ENCODE results near the gene CD63. TPM values are rescaled to one million over a fixed set of nuclear protein-coding genes. Genes with fewer than 3 reads are reported as not detected.

CD63 gene
- total and polyA plus RNA-seq, 9 of the 15 experiments (the other 6 are each of a cell fraction or from before 2014, with no cell fraction given) = 313 to 735 (median 433) TPM

- TF ChIP-seq MCM3 (IDR thresholded peaks at IDR 0.05) (no peak), EZH2 (IDR thresholded peaks at IDR 0.05; ENCODE audit: borderline replicate concordance, low read depth, low read length) (no peak), NFRKB (IDR thresholded peaks at IDR 0.05; ENCODE audit: low read depth) (no peak), CEBPG (CRISPR knock-in tag; IDR thresholded peaks at IDR 0.05) (no peak), CEBPG (tag; conservative IDR thresholded peaks at IDR 0.05 in 1 of 2, IDR thresholded peaks at IDR 0.05 in 1 of 2) (no peak), ADNP (tag; IDR thresholded peaks at IDR 0.05) (no peak), ETS2 (tag; IDR thresholded peaks at IDR 0.05; ENCODE audit: borderline replicate concordance, poor library complexity, severe bottlenecking) (no peak)
Observed at GRCh38 chr12:55692631-55693322, 36.0 kb downstream of the CD63 start (continued).

GRCh38 chr12:55688716-55689655, 39.8 kb downstream of the CD63 start:
- no peaks in the 10 kb centered on the region for H3K9me1 ChIP-seq (ENCODE audit: control insufficient read depth, insufficient read depth, low read length)
- BruUV-seq (replicated peaks) = no TSS peak
- ChIA-PET POLR2A (interaction anchor here (0.6 to 1.0 kb wide), 2 partner anchors 10 to 115 kb away, joined by 4 to 6 read pairs; no protein-coding TSS in a partner anchor), CTCF (ENCODE audit: low intra/inter-chr PET ratio) (interaction anchor here (0.6 kb wide), 1 partner anchor 543 kb away, joined by 3 read pairs; no protein-coding TSS in a partner anchor)
- H3K36me3 ChIP-seq (ENCODE audit: control insufficient read depth, insufficient read depth, low read length) = no peaks in the 10 kb centered on the region
- WGBS (ENCODE audit: insufficient coverage, low coverage, missing lambda C conversion rate) = 16% methylated on average over 15 of the region's 16 CpGs
- H3K4me3 ChIP-seq = no peak overlapping the region
- no peaks in the 10 kb centered on the region; the same call in 1 of the 2 replicates for H4K20me1 ChIP-seq (replicated peaks; ENCODE audit: control insufficient read depth, insufficient read depth, low read length)
- H2AFZ ChIP-seq (ENCODE audit: low read depth, low read length) = no peak overlapping the region
- no peak overlapping the region for H3K27ac ChIP-seq (ENCODE audit: extremely low read depth, low read depth, low read length)
- peaks cover 34 to 49% of the 10 kb centered on the region in 2 experiments for H3K27me3 ChIP-seq (ENCODE audit: control insufficient read depth in 2 of 2, insufficient read depth in 2 of 2, low read length in 2 of 2)
- no peaks in the 10 kb centered on the region for H3K79me2 ChIP-seq (ENCODE audit: control insufficient read depth, insufficient read depth, low read length)
- FAIRE-seq = no peak
- intact Hi-C loops (cut with micrococcal nuclease) (no loop called here), in situ Hi-C loops (cut with MboI) (no loop called here)
- no peaks in the 10 kb centered on the region for H3K9me3 ChIP-seq (replicated peaks; ENCODE audit: control insufficient read depth, insufficient read depth, low read depth, low read length)
- no peak overlapping the region for H3K9ac ChIP-seq (ENCODE audit: insufficient read depth in 1 of 2, low read depth in 2 of 2, low read length in 2 of 2)
- no peak for DNase-seq (ENCODE audit: extremely low read depth in 1 of 4, low spot score in 3 of 4)
- H3K4me2 ChIP-seq (ENCODE audit: insufficient read depth, low read length) = no peak overlapping the region
- H3K4me1 ChIP-seq (replicated peaks in 1 of 2; ENCODE audit: control insufficient read depth in 2 of 2, insufficient read depth in 2 of 2, low read length in 2 of 2) = no peaks in the 10 kb centered on the region
- no peak for ATAC-seq
- TF ChIP-seq ZSCAN32 (CRISPR knock-in tag; IDR thresholded peaks at IDR 0.05) = no peak
- no peak for TF ChIP-seq HNRNPUL1 (IDR thresholded peaks at IDR 0.05; ENCODE audit: low read length)
- TF ChIP-seq ID3 (CRISPR knock-in tag; IDR thresholded peaks at IDR 0.05) = no peak
- no peak for TF ChIP-seq ID3 (tag; IDR thresholded peaks at IDR 0.05)
- TF ChIP-seq HOMEZ (CRISPR knock-in tag; IDR thresholded peaks at IDR 0.05) = no peak
- TF ChIP-seq TCFL5 (CRISPR knock-in tag; conservative IDR thresholded peaks at IDR 0.05) = no peak
- no peak for TF ChIP-seq ETV5 (CRISPR knock-in tag; IDR thresholded peaks at IDR 0.05; ENCODE audit: low read depth)
- no peak for TF ChIP-seq POLR2B (IDR thresholded peaks at IDR 0.05; ENCODE audit: low read depth, partially characterized antibody)
- TF ChIP-seq ZNF512 (tag; IDR thresholded peaks at IDR 0.05) = no peak
- TF ChIP-seq DPF2 (IDR thresholded peaks at IDR 0.05) = no peak

All from K562 (cell line).